HG03460 (cell line): ENCODE measurements around the gene TBC1D9.

Source experiments
- ATAC-seq: cut with Tn5 transposase; IDR thresholded peaks from one replicate; pipeline ENCODE4 v1.9.1; 2021; ENCODE audit not compliant: unreplicated experiment

TBC1D9 gene

DNA sequence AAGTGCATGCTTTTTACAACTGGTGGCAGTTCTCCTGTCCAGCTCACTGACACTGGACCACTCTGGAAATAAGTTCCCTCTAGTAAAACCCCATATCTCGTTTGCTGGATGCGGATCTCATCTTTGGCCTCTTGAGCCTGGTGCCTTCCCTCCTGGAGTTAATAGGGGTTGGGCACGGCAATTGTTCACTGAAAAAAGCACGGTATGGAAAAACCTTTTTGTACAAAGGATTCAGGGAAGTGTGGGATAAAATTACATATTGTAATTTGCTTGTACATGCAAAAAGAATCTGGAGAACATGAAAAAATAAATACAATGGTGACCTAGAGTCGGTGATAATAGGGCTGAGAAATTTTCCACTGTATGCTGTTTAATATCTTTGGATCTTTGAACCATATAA lies 30.6 kb downstream of the TBC1D9 start:
- ATAC-seq = no peak

- ATAC-seq = no peak
Observed at GRCh38 chr4:140724760-140725159, 31.4 kb downstream of the TBC1D9 start.

- ATAC-seq = peak; percentile 45
Observed at GRCh38 chr4:140720387-140721304, 35.5 kb downstream of the TBC1D9 start.

GRCh38 chr4:140719686-140720085 lies 36.5 kb downstream of the TBC1D9 start:
- ATAC-seq = no peak

- ATAC-seq = no peak
Observed at GRCh38 chr4:140719022-140719421, 37.2 kb downstream of the TBC1D9 start.

DNA sequence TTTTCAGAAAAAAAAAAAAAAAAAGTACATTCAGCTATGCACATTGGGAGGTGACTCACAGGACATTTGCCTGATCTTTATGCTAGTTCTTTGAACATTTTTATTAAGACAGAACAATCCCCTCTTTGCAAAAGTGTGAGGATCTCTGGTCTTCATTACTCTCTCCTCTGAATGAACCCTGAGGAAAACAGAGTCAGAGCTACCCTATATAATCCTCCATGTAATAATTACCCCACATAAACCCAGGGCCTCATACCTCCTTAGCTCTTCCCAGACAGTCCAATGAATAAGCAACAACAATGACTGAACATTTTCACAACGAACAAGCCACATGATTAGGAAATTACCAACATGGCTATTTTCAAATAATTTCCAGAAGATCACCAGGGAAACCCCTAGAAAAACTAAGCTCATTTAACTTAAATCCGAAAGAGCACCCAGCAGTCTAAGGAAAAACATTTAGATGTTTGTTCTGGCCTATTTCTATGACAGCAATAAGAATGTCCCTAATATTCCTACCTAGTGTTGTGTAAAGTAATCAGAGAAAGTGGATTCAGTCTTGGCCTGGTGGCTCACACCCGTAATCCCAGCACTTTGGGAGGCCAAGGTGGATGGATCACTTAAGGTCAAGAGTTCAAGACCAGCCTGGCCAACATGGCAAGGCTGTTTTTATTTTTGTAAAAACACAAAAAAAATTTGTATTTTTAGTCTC lies 37.8 kb downstream of the TBC1D9 start:
- no peak for ATAC-seq

DNA sequence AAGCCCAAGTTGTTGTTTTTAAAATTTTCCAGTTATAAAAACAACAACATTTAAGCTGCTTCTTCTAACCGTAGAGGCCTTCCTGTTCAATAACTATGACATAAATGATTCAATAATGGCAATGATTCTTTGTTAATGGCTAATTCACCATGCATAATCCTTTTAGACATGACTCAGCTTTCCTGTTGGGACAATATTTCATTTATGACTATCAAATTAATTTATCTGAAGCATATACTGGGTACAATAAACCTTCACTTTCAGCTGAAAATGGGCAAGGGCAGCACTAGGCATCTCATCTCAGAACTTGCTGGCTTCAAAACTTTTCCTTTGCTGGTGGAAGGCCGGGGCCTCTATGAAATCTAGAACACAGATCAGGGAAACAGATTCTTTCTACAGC lies 38.9 kb downstream of the TBC1D9 start:
- ATAC-seq = no peak

GRCh38 chr4:140715119-140715518 lies 41.1 kb downstream of the TBC1D9 start:
- no peak for ATAC-seq

DNA sequence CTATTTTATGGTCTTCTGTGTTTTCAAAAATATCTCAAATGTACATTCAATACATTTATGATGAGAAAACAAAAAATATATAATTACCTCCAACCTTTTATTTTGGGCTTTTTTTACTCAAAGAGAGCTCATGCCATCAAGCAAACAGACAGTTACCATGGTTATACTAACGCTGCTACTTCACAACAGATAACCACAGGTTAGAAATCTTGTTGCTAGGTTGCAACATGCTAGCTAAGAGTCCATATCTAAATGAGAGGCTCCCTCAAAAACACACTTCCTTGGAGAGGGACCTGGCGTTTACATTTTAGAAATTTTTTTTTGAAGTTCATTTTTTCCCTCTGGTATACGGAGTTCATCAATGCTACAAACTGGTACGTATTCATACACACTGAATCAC lies 44.3 kb downstream of the TBC1D9 start:
- ATAC-seq = no peak

DNA sequence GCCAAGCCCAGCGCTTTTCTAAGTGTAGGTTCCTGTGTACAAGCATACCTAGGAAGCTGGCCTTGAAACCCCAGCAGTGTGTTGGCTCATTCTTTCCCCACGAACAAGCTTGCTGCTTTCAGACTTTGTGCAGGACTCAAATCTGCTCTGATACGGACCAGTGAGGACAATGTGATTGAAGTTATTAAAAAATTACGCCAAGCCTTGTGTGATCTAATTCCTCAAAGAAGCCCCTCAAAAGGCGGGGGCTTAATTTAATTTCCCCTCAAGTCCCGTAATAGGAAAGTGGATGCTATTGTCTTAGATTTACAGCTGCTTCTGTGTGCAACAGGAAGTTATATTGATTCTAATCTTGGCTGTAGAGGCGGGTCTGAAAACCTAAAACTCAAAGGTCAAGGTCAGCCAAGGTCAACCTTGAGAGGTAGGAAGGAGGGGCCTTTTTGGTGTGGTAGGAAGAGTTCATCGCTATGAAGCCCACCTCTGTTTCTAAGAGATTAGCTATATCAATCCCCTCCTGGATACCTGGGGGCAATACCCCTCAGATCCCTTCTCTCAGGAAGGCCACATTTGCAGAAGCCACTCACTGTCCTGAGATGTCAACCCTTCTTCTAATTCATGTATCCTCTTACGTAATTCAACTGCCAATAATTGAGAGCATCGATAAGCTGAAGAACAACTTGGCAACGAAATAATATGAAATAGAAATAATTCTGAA lies 45.1 kb downstream of the TBC1D9 start:
- no peak for ATAC-seq

DNA sequence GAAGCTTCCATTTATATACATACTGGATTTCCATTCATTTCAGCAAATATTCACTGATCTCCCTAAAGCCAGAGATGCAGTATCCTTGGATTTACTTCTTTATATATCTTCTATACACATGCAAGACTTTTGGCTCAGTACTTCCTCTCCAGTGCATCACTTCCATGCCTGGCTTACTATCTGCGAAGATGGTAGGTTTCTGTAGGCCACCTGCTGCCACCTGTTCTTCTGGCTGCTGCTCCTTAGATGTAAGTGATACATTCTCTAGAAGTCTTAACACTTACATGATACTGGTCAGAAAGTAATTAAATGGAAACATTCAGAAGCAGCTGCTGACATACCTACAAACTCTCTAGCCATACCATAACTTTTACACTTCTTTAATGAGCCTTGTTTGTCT lies 48.9 kb downstream of the TBC1D9 start:
- peak; percentile 56 for ATAC-seq

- ATAC-seq = no peak
Observed at GRCh38 chr4:140706665-140707064, 49.5 kb downstream of the TBC1D9 start.

GRCh38 chr4:140706276-140706625 lies 49.9 kb downstream of the TBC1D9 start:
- no peak for ATAC-seq

DNA sequence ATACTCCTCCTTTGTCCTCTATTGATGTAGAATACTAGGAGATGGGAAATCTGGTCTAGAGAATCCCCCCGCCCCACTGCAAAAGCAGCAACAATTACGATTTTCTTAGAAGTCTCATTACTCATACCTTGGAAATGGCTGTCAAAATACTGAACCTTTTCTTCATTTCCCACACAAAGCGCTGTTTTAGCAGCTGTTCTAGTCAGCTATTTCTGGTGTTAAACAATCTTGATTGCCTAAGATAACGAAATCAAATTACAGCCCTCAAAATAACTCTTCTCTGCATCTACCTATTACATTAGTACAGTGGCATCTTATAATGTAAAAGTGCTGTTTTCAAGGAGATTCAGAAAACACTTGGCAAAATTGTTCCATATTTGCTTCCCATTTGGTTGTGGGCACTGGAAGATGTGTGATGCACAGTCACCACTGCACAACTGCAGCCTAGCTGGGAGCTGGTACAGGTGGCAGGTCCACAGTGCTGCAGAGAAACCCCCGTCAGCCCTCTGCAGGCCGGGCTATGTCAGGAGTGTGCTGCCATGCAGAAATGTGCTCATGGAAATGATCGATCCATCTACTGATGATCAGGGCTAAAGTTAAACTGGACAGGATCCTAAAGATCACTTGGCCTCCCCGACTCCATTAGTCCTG lies 50.4 kb downstream of the TBC1D9 start:
- ATAC-seq = no peak

- peak; percentile 50 for ATAC-seq
Observed at GRCh38 chr4:140704964-140705363, 51.2 kb downstream of the TBC1D9 start.

- ATAC-seq = peak; percentile 45
Observed at GRCh38 chr4:140704392-140704960, 51.7 kb downstream of the TBC1D9 start.

DNA sequence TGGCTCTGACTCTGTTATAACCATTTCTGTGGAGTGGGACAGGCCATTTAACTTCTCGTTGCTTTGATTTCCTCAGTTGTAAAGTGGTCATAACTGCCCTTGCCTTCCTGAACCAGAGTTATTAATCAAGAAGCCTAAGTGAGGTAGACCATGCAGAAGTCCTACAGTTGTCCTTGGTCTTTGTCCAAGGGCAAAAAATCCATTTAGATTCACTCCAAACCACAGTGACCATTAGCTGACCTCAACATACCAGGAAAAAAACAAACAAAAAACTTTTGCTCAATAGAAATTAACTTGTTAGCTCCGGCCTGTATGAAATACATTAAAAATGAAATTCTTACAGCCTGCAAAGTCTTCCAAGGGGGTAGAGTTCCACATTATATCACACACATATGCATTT lies 52.7 kb downstream of the TBC1D9 start:
- ATAC-seq = no peak

GRCh38 chr4:140702096-140702757 lies 54.0 kb downstream of the TBC1D9 start:
- no peak for ATAC-seq

DNA sequence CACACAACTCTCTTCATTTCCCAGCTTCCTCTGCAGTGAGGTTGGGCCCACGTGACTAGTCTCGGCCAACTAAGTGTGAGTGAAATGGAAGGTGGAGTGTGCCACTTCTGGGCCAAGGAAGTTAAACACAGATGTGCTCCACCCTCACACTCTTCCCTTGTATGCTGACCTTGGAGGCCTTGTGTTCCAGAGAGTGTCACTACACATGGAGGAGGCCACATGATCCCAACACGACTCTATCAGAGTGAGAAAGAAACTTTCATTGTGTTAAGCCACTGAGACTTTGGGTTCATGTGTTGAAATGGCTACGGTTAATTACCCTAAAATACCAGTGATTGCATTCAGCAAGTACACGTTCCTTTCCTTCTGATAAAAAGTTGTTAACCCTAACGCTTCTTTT lies 55.1 kb downstream of the TBC1D9 start:
- no peak for ATAC-seq
